GM18951 (cell line): ENCODE measurements around the gene CD200R1.

ENCODE experiments used
- POLR2A ChIP-seq: IDR thresholded peaks from 4 replicates; pipeline ENCODE4 v1.6.1; 2011; ENCODE audit warnings: mild to moderate bottlenecking; ENCODE audit not compliant: insufficient read length, insufficient read depth; ENCODE audit errors: extremely low read depth
- in situ Hi-C: fragments of 300-500 bp; cut with MboI; formaldehyde crosslinking; loops from one replicate; pipeline ENCODE4 v1.12.0; 2022; ENCODE audit warnings: low sequenced_read_pairs, mixed read lengths, inconsistent platforms; ENCODE audit not compliant: unreplicated experiment

Gene CD200R1

GRCh38 chr3:112974894-112975293, at the start of gene CD200R1:
TSS of gene CD200R1 (minus strand) at chr3:112975103. CDS start at chr3:112974857, 246 bp downstream.
- in situ Hi-C loops, result loop anchor here (10.0 to 25.0 kb wide), 3 partner anchors 240 to 688 kb away; partner anchors contain the start of genes CCDC80 and SLC9C1
- TF ChIP-seq POLR2A, result no peak

- in situ Hi-C loops, result no loop called here
Observed at GRCh38 chr3:113021471-113021870, 46.6 kb upstream of the CD200R1 start.

GRCh38 chr3:113019182-113020137, 44.6 kb upstream of the CD200R1 start:
- in situ Hi-C loops, result no loop called here
- TF ChIP-seq POLR2A, result peak; percentile 86

More at GRCh38 chr3:113021471-113021870, 46.6 kb upstream of the CD200R1 start:
- no peak for TF ChIP-seq POLR2A

- in situ Hi-C loops, result no loop called here
Observed at GRCh38 chr3:113018536-113019181, 43.8 kb upstream of the CD200R1 start.

GRCh38 chr3:113013593-113013992, 38.7 kb upstream of the CD200R1 start:
- no peak for TF ChIP-seq POLR2A
- in situ Hi-C loops, result no loop called here

More at GRCh38 chr3:113018536-113019181, 43.8 kb upstream of the CD200R1 start:
- TF ChIP-seq POLR2A, result no peak

- in situ Hi-C loops, result no loop called here
- no peak for TF ChIP-seq POLR2A
Observed at GRCh38 chr3:113008117-113008516, 33.2 kb upstream of the CD200R1 start.

- no peak for TF ChIP-seq POLR2A
- in situ Hi-C loops, result no loop called here
Observed at GRCh38 chr3:113006359-113007056, 31.6 kb upstream of the CD200R1 start.

- in situ Hi-C loops, result no loop called here
- TF ChIP-seq POLR2A, result no peak
Observed at GRCh38 chr3:113005611-113006010, 30.7 kb upstream of the CD200R1 start.

- in situ Hi-C loops, result no loop called here
- no peak for TF ChIP-seq POLR2A
Observed at GRCh38 chr3:113002679-113003078, 27.8 kb upstream of the CD200R1 start.

- in situ Hi-C loops, result no loop called here
- no peak for TF ChIP-seq POLR2A
Observed at GRCh38 chr3:113002037-113002436, 27.1 kb upstream of the CD200R1 start.

- in situ Hi-C loops, result no loop called here
- no peak for TF ChIP-seq POLR2A
Observed at GRCh38 chr3:113000691-113001090, 25.8 kb upstream of the CD200R1 start.

- TF ChIP-seq POLR2A, result no peak
- in situ Hi-C loops, result loop anchor here (25.0 kb wide), 1 partner anchor 708 kb away; the partner anchor contains the start of gene SLC9C1
Observed at GRCh38 chr3:112995800-112996199, 20.9 kb upstream of the CD200R1 start.
